HG03432 (cell line): ENCODE measurements around the gene SP5.
"Not testable (repeated sequence)": the region's sequence is repeated elsewhere in the genome, so short reads cannot be mapped to it uniquely, and the experiment has no call there.

Source experiments
- ATAC-seq: cut with Tn5 transposase; IDR thresholded peaks from one replicate; pipeline ENCODE4 v1.9.1; 2021; ENCODE audit warnings: mild to moderate bottlenecking, moderate library complexity; ENCODE audit not compliant: unreplicated experiment

Gene SP5

DNA sequence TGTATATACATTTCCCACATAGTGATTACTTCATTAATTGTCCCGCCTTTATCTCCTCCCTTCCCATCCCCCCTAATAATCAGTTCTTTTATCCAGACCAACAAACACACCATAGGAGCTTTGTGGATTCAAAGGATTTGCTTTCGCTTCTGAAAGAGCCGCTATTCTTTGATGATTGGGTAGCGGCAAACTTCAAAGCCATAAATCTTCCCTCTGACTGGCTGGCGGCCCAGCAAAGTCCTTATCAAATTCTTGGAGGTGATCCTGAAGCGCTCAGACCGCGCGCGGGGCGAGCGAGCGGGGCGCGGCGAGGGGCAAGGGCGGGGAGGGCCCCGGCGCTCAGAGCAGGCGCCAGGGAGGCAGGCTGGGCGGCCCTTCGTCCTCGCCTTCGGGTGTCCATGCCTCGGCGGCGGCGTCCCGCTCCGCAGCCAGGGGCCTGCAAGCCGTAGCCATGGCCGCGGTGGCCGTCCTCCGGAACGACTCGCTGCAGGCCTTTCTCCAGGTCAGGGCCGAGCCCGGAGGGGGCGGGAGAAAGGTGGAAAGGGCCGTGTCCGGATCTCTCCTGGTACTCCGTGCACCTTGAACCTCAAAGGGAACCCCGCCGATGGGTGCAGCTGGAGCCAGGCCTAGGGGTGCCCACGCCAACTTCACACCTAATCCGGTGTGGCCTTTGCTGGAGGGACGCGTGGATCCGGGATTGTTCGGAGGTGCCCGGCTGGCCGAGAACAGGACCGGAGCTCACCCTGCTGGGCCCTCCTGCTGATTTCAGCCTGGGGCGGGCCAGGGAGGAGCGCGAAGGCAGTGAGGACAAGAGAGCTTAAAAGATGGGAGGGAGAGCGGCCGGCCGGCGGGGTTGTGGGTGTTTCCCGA lies at the start of gene SP5:
TSS of gene SP5 (plus strand) at position 276 of the 870 bp plus-strand sequence. CDS start at position 452, 176 bp downstream.
- ATAC-seq: no peak

DNA sequence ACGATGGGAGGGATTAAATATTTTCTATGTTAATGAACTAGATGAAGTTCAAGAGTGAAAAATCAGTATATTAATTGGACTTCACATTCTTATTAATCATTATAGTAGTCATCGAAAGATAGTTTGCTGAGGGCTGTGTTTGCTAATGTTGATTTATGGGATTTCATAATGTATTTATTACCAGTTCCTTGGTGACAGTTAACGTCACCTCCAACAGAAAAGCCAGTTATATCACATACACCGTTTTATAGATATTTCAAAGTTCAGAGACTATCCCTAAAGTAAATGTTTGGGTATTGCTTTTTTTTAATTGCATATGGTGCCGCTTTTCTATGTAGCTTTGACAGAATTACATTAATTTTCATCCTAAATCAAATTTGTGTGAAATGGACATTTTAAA lies 49.4 kb upstream of the SP5 start:
- ATAC-seq: no peak

DNA sequence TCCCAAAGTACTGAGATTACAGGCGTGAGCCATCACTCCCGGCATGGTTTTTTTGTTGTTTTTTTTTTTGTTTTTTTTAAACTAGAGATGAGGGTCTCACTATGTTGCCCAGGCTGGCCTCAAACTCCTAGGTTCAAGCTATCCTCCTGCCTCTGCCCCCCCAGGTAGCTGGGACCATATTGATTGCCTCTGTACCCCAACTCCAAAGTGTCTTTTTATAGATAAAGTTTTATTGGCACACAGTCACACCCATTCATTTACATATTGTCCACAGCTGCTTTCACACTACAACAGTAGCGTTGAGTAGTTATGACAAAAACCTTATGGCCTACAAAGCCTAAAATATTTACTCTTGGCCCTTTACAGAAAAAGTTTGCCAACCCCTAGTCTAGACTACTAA lies 45.2 kb upstream of the SP5 start:
- no peak for ATAC-seq

DNA sequence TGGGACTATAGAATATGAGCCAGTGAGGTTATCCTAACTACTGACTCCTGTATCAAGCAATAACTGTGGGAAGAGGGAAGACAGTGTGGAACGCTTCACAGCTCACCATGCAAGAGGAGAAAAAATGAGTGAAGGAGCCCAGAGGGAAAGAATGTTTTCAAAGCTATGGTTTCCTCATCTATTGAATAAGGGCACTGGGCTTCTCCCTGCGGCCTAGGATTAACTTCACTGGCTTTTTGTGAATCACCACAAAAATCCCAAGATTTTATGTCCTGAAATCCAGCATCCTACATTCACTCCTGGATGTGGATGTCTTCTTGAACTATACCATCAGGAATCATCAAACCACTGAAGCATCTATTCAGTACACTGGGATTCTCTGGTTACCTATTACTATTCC lies 44.5 kb upstream of the SP5 start:
- ATAC-seq: no peak

DNA sequence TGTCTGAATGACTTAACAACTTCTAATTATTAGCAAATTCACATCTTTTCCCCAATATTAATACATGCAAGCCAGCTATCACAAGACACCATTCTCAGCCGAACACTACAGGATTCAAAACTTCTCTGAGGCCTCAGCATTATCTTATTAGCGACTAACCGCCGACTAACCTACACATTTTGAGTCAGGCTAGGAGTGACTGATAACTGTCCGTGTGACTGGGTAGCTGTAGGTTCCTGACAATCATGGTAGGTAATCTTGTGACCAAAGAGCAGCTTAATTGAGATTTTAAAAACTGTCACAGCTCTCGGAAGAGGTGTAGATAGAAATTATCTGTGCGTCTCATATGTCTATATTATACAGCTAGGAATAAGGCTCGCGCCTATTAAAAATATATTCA lies 44.1 kb upstream of the SP5 start:
- ATAC-seq: no peak

DNA sequence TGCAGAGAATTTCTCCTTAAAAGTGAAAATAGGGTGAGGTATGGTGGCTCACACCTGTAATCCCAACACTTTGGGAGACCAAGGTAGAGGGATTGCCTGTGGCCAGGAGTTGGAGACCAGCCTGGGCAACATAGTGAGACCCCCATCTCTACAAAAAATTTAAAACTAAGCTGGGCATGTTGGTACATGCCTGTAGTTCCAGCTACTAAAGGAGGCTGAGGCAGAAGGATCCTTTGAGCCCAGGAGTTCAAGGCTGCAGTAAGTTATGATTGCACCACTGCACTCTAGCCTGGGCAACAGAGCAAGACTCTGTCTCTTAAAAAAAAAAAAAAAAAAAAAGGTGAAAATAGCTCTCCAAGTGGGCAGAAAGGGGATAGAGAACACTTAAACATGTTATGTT lies 40.9 kb upstream of the SP5 start:
- not testable (repeated sequence) for ATAC-seq

DNA sequence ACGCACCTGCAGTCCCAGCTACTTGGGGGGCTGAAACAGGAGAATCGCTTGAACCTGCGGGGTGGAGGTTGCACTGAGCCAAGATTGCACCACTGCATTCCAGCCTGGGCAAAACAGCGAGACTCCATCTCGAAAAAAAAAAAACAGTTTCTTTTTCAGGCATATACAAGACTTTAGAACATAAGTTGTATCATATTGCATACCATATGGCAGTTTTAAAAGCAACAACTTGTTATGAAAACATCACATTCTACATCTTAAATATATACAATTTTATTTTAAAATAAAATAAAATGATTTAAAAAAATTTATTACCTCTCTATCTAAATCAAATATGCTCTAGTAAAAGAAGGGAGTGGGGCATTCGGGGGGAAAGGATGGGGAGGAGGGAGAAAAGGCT lies 39.4 kb upstream of the SP5 start:
- ATAC-seq: no peak

DNA sequence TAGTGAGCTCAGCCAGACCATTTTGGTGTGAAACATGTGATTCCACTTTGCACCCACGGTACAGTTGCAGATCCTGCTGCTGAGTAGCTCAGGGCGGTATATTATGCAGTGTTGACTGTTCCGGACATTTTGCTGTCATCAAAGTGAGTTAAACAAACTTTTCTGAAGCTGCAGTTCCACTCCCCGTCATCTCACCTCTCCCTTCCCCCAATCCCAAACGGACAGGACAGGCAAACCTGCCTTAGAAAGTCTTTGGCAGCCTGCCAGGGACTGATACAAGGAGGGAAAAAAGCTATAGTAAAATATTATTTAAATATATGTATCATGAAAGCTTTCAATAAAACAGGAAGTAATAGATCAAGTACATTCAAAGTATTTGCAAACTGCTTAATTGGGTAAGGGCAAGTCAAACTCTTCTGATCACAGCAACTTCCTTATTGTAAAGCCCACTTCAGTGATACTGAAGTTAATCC lies 35.5 kb upstream of the SP5 start:
- no peak for ATAC-seq

DNA sequence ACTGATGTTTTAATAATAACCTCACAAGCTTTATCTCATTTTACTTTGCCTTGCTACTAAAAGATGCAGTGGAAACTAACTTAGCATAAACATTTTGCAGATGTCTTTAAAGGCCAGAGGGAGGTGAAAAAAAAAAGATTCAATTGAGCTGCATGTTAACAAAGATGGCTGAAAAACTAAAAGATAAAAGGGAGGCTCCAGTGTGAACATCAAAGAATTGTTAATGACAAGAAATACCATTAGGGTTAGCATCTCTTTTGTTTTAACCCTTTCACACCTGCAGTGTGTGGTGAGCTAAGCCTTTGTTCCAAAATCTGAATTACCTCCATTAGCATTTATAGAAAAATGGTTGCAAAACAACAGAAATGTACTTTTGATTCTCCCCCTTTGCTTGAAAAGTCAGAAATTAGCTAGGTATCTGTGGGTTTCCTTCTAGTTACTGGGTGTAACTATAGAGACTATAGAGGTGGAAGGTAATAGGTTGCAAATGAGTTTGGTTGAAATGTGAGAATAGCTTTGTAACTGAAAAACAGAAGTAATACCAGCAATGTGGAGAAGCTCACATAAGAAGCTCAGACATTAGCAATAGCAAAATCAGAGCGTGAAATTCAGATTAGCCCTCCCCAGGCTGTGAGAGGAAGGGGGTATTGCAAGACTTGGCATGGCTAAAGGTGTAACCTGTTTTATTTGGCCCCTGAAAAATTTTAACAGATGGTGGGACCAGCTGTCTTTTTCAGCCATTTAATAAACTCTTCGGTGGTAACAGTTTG lies 34.8 kb upstream of the SP5 start:
- peak; percentile 95 for ATAC-seq

DNA sequence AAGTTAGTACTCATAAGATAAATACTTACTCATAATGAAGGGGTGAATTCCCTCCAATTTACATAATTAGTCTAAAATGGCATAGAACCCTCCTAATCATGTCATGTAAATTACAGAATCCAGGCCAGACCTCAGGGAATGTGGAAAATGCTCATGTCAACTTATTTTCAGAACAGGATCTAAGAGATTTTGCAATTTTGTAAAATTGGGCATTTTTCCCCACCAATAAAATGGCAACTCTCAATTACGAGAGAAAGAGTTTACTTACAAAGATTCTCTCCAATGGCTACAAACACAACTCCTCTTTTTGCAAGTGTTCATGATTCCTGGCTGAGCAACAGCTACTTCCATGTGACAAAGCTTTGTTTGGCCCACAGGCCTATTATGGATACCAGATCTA lies 33.8 kb upstream of the SP5 start:
- ATAC-seq: no peak

DNA sequence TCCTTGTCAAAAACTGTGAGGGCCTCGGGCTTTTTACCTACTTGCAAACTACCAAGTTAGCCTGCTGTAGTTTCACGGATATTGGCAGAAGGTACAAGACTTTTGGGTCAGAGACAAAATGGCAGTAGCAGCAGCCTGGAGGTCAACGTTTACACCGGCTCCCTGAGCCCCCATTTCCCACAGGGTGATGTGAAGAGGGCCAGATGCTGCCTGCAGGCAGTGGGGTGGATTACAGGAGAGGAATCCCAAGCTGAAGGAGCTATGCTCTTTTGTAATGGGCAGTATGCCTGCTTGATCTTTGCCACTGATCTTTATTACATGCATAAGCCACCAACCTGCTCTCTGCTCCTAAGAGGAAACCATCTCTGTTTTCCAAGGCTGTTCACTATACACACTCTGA lies 29.5 kb upstream of the SP5 start:
- ATAC-seq: no peak

DNA sequence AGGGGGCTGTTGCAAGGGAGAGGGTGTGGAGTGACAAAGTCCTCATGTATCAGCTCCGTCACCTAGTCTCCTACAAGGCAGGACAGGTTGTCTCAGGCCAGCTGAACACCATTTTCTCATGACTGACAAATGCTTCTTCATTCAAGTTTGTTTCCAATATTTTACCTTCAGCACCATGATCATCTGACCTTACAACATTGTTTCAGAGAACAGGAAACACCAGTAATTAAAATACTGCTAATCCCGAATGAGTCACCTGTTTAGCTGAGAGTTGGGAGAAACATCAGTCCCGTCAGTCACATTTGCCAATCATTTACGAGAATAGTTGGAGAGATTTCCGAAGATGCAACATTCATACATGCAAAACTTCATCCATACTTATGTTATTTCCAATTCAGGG lies 25.7 kb upstream of the SP5 start:
- ATAC-seq: no peak

DNA sequence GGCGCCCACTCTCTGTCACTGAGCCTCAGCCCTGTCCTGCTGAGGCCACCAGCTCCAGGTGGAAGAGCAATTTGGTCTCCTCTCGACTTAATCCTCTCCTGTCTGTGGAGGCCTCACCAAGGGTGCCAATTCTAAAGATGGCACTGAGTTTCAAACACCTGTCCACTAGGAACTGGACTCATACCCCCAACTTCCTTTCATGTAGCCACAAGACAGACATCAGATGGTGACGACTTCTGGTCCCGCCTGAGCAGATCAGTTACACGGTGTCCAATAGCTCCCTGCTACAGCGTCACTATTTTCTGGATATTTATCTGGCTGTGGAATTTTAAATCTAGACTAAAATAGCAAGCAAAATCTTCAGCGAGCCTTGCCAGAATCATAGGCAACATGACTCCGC lies 24.5 kb upstream of the SP5 start:
- ATAC-seq: no peak

DNA sequence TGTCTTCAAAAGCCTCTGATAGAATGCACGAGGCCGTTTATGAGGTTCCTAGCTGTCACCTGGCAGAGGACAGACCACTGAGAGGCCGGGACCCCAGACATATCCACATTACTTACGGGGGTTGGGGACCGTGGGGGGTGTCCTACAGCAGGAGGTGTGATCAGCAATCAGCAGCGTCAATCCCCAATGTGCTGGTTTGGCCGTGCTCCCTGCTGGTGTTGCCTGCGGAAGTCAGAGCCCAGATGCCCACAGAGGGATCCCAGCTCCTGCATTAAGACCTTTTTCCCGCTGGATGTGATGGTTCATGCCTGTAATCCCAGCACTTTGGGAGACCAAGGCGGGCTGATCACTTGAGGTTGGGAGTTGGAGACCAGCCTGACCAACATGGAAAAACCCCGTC lies 20.8 kb upstream of the SP5 start:
- ATAC-seq: no peak

DNA sequence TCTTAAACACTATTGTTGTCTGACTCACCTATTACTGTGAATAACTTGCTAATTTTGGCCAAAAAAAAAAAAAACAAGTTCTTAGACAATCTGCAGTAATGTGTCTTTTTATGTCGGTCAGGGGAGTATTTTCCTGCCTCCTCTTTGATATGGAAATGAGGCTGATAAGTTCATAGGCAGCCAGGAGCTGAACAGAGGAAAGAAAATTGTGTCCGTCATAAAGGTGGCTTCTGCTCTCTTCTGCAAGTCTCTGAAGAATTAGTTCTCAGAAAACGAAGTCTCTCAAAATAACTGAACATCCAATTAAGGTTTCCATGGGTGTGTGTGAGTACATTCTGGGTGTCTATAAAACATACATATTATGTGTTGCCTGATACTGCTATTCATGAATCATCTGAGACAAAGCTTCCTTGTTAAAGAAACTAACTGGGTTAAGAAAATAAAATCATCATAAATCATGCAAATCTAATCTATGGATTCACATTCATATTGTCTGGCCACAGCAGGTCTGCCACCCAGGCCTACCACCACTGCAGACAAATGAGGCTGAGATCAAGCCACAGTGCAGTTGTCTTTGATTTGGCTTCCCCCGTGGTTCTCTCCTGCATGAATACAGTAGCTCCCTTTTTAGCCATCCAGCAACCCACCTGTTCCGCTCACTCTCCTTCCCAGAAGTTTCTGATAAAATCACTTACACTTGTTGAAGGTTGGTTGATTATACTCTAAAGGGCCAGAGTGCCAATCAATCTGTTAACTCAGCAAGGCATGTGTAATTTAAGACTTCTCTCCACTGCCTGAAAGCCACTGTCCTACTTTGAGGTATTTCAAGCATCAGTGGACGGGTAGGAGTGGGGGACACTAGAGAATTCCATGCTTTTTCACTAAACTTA lies 19.4 kb upstream of the SP5 start:
- ATAC-seq: no peak

DNA sequence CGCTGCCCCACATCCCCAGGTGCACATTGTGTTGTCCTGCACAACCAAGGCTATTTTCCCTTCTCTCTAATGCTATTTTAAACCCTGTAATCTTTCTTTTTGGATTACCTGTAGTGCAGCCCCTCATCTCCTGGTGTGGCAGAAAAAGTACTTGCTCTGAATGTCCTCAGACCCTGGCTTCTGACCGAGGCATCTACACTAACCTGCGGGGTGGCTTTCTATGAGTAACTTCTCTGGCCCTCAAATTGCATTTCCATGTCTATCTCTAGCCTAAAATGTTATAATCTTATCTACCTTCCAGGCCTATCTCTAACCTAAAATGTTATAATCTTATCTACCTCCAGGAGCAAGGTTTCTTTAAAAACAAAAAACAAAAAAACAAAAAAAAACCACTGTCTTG lies 18.2 kb upstream of the SP5 start:
- no peak for ATAC-seq

DNA sequence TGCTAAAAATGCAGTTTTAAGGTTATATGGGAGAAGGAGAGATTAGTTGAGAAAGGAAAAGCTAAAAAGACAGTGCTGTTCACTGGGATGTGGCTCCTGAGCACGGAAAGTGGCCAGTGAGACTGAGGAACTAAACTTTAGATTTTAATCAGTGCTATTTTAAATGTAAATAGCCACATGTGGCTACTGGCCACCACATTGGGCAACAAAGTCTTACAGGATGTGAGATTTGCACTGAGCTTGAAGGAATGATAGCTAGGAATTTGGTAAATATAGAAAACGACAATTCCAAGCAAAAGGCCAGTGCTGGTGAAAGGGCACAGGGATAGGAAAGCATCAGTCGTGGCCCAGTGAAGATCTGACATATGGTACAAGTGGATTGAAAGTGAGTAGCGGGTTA lies 14.1 kb upstream of the SP5 start:
- no peak for ATAC-seq

DNA sequence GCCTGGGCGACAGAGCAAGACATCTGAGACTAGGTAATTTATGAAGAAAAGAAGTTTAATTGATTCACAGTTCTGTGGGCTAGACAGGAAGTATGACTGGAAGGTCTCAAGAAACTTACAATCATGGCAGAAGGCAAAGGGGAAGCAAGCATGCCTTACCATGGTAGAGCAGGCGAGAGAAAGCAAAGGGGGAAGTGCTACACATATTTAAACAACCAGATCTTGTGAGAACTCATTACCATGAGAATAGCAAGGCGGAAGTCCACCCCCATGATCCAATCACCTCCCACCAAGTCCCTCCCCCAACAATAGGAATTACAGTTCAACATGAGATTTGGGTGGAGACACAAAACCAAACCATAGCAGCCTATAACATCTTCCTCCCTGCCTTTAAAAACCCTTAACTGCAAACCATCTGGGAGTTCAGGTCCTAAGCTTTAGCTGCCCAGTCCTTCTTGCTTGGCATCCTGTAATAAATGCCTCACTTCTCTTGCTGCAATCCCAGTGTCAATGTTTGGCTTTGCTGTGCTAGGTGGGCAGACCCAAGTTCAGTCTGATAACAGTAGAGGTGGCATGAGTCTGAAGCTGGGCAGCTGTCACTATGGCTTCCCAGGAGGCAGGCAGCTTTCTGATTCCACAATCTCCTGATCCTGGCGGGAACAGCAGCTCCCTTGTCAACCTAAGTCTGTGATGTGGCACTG lies 11.2 kb upstream of the SP5 start:
- no peak for ATAC-seq

DNA sequence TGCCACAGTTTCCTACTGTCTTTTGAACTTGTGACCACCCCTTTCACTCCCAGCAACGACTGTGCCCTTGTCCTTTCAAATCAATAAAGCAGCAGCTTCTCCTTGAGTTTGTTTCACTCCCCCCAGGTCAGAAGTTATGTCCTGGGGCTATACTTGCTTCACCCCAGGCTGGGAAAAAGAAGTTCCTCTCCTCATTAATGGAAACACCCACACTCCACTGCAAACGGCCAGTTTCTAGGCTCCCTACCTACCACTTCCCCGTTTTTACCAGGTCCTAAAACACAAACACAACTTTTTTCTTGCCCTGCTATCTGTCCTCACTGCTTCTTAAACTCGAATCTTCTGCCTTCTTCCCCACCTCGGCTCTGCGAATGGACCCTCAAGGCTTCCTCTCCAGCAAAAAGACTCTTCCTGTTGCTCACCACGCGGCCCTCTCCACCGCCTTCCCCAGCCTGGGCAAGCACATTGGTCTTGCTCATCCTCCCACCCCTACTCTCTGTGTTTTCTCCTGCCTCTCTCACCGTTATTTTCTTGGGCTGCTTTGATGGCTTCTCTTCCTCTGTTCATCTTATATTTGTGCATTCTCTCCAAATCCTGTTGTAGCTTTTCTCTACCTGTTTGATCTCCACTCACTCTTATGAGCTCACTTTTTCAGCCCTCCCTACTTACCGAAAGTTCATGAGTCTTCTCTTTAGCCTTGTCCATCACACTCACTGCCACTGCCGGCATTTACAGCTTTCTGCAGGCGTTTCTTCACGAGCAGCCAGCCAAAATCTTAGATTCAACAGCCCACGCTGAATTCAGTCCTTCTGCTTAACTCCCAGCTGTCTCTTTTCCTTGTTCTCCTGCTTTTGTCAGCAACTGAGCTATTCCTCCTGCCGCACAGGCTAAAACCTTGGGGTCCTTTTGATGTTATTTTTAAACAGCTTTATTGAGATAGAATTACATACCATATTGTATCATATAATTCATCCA lies 7.0 kb upstream of the SP5 start:
- ATAC-seq: no peak
